DMS79 (cell line): ENCODE measurements around the gene CDH26.

ENCODE experiments used
- DNase-seq: peaks from one replicate; lab custom pipeline; 2025; lab: John Stamatoyannopoulos, UW

Gene CDH26

DNA sequence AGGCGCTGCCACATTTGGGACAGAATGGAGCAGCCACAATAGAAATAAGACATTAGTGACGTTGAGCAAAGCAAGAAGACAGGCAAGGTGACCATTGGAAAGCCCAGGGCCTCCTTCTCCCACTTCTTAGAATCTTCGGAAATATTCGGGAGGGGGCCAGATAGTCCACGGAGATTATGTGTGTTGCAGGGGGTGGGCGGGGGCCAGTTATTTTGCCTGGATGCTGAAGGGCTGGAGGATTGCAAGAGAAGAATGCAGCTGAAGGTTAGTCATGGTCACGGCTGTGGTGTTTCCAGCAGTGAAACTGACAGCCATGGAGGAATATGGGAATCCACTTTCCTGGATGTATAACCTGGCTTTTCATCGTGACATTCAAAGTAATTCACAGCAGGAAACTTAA, 88.6 kb downstream of the CDH26 start:
- DNase-seq = no peak

DNA sequence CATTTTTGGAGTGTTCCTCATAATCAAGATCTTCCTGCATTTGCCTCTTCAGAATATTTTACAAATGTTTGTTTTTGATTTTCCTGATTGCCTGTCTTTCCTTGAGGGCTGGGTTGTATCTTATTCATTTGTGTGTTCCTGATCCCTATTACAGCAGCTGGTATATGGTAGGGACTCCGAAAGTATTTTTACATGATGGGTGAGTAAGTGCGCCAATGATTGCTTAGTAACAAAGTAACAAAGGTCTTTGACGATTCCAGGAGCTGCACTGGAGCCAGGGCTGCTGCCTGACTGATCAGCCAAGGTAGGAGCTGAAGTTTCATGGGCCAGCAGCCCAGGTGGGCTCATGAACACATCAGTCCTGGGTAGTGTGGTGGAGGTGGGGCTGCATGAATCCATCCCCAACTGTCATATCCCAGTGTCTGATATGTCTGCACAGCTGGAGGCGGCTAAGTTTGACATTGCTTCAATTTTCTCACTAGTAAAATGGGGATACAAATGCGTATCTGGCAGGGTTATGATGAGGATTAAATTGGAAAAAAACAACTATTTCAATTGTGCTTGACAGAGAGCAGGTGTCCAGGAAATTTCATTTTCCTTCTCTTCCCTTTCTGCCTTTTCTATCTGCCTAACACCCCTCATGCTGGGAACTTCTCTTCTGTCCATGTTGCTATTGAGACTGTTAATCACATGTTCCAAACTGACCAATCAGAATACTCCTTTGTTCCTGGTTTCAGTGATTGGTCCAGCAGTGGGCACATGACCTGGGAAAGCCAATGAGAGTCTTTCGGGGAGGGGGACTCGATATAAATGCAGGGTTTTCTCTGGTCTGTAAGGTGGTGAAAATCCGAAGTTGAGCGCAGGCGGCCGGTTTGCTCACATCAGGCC, 90.7 kb downstream of the CDH26 start:
- DNase-seq = no peak

DNA sequence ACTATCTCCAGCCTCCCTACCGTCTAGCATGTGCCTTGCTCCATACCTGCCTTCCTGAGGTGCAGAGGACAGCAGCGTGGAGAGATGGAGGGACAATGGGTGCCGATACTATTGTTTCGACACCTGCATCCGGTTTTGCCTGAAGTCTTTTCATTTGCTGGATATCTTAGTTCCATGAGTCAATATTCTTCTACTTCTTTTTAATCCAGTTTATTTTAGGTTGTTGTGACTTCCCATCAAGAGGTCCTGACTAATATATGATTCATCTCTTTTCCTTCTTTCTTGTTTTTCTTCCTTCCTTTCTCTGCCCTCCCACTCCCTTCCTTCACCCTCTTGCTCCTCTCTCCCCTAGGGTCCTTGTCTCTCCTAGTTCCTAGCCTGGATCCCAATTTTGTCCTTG, 91.4 kb downstream of the CDH26 start:
- DNase-seq = no peak

DNA sequence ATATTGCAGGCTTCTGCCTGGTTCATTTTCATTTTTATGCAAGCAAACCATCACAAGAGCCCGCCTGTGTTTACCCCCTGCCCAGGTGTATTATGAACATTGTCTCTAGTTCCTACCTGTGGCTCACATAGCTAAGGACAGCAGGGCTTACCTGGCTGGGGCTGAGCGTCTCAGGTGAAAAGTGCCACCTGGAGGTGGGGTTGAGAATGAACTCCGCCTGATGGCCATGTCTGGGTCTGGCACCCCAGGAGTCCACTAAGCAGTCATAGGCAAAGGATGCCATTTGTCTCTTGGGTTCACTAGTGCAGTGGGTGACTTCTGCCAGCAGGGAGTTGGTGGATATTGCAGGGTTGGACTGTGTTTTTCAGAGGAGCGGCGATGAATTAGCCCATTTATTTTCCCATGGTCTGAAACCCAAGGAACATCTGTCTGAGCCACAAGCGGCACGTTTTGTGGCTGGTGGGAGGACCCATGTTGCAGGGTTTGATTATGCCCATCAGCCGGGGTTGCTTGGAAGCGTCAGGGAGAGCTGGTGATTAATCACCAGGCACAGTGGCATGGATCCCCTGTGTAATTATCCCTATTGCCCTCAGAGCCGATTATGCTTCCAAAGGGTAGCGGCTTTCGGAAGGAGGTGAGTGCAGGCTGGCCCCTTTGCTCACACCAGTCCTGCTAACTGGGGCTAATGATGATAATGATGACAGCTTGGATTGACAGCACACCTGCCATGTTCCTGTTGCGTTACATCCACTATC, 92.1 kb downstream of the CDH26 start:
- no peak for DNase-seq

GRCh38 chr20:60051911-60052310, 93.7 kb downstream of the CDH26 start:
- no peak for DNase-seq

GRCh38 chr20:60052322-60052721, 94.1 kb downstream of the CDH26 start:
- DNase-seq = no peak

- no peak for DNase-seq
Observed at GRCh38 chr20:60053125-60053817, 95.0 kb downstream of the CDH26 start.

DNA sequence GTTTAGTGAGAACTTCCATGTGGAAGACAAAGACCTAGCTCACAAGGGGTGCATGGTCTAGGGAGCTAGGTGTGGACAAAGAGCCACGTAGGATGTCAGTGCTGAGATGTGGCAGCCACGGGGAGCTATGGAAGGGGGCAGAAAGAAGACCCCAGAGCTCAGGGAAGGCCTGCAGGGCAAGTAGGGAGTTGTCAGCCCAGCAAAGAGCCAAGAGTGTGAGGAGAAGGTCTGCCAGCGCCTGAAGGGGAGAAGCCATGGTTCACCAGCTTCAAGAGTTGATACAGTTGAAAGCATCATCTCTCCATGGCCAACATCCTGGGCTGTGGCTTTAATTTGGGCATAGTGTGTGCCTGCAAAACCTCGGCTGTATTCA, 95.6 kb downstream of the CDH26 start:
- DNase-seq = no peak

GRCh38 chr20:60054716-60055634, 96.8 kb downstream of the CDH26 start:
- DNase-seq = no peak

GRCh38 chr20:60055740-60056139, 97.5 kb downstream of the CDH26 start:
- no peak for DNase-seq

- no peak for DNase-seq
Observed at GRCh38 chr20:60056407-60057122, 98.3 kb downstream of the CDH26 start.

GRCh38 chr20:60057123-60057865, 99.1 kb downstream of the CDH26 start:
- peak; percentile 71 for DNase-seq

- DNase-seq = peak; percentile 99
Observed at GRCh38 chr20:60057866-60058807, 99.9 kb downstream of the CDH26 start.

- DNase-seq = no peak
Observed at GRCh38 chr20:60058879-60059278, 100.7 kb downstream of the CDH26 start.

- DNase-seq = no peak
Observed at GRCh38 chr20:60060006-60060557, 101.9 kb downstream of the CDH26 start.

DNA sequence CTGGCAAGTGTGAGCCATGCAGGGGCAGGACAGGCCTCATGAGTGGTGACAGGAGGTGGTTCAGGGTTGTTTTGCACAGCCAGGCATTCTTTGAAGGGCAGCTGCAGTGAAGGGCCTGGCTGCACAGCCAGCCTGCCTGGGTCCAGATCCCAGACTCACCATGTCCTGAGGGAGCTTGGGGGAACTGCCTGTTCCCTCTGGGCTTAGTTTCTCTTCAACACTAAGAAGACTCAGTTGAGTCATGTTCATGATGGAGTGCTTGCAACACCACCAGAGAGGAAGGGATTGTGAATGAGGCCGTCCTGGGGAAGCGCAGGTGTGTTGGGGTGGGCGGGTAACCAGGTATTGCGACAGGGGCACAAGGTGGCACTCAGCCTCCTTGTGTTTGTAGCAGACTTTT, 102.4 kb downstream of the CDH26 start:
- DNase-seq = no peak

- DNase-seq = no peak
Observed at GRCh38 chr20:60062431-60063047, 104.3 kb downstream of the CDH26 start.

DNA sequence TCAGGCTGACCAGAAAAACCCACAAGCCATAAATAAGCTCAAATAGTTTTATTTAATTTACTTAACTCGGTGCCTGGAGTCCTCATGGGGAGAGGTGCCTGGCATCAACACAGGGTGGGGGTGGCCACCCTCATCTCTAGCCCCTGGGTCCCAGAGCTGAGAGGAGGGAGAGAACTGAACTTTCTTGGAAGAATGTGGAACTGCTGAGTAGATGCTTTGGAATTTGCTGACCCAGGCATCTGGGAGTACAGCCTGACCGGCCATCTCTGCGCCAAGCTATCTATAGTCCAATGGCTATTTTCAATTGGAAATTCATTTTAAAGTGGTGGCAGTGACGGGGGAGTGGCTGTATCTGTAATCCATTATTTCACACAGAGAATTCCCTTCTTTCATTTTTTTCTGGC, 104.8 kb downstream of the CDH26 start:
- DNase-seq = no peak
